ENCODE data around the gene CAVIN1. TPM values are rescaled to one million over a fixed set of nuclear protein-coding genes. Genes with fewer than 3 reads are reported as not detected.
A peak's percentile ranks its signal among the peaks of the same experiment; 100 is the strongest.
"Not testable (repeated sequence)": the region's sequence is repeated elsewhere in the genome, so short reads cannot be mapped to it uniquely, and the experiment has no call there.

Gene CAVIN1
- total RNA-seq, 1 donor from 2014 or later: 205 TPM

GRCh38 chr17:42372142-42372541 lies 50.9 kb downstream of the CAVIN1 start:
- DNase-seq: no peak
- H3K4me1 ChIP-seq: peaks cover 66% of the 10 kb centered on the region
- intact Hi-C loops (cut with micrococcal nuclease): no loop called here
- no peak overlapping the region for H3K4me3 ChIP-seq
- no peaks in the 10 kb centered on the region for H3K9me3 ChIP-seq (replicated peaks)
- TF ChIP-seq CTCF (IDR thresholded peaks at IDR 0.05; ENCODE audit: borderline replicate concordance): no peak
- peaks cover 18% of the 10 kb centered on the region for H3K36me3 ChIP-seq
- no peaks in the 10 kb centered on the region for H3K27me3 ChIP-seq (ENCODE audit: low read depth)
- H3K27ac ChIP-seq (replicated peaks): no peak overlapping the region

DNA sequence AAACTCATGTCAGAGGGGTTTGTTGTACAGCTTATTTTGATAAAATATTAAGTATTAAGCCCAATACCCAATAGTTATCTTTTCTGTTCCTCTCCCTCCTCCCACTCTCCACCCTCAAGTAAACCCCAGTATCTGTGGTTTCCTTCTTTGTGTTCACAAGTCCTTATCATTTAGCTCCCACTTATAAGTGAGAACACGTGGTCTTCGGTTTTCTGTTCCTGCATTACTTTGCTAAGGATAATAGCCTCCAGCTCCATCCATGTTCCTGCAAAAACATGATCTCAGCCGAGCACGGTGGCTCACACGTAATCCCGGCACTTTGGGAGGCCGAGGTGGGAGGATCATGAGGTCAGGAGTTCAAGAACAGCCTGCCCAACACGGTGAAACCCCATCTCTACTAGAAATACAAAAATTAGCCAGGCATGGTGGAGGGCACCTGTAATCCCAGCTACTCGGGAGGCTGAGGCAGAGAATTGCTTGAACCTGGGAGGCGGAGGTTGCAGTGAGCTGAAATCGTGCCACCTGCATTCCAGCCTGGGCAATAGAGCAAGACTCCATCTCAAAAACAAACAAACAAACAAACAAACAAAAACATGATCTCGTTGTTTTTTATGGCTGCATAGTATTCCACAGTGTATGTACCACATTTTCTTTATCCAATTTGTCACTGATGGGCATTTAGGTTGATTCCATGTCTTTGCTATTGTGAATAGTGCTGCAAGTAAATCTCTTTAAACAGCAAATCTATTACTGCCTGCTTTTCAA lies 54.1 kb downstream of the CAVIN1 start:
- H3K9me3 ChIP-seq (replicated peaks); H3K27me3 ChIP-seq (ENCODE audit: low read depth); H3K4me3 ChIP-seq; H3K27ac ChIP-seq (replicated peaks); intact Hi-C loops (cut with micrococcal nuclease); DNase-seq: not testable (repeated sequence)
- Histone ChIP-seq H3K4me1 (peaks cover 68% of the 10 kb centered on the region), H3K36me3 (peaks cover 18% of the 10 kb centered on the region)

- H3K27me3 ChIP-seq (ENCODE audit: low read depth); intact Hi-C loops (cut with micrococcal nuclease); H3K27ac ChIP-seq (replicated peaks); H3K9me3 ChIP-seq (replicated peaks); DNase-seq; H3K4me3 ChIP-seq: not testable (repeated sequence)
- peaks cover 18% of the 10 kb centered on the region for H3K36me3 ChIP-seq
- peaks cover 70% of the 10 kb centered on the region for H3K4me1 ChIP-seq
Observed at GRCh38 chr17:42368310-42368709, 54.7 kb downstream of the CAVIN1 start.

DNA sequence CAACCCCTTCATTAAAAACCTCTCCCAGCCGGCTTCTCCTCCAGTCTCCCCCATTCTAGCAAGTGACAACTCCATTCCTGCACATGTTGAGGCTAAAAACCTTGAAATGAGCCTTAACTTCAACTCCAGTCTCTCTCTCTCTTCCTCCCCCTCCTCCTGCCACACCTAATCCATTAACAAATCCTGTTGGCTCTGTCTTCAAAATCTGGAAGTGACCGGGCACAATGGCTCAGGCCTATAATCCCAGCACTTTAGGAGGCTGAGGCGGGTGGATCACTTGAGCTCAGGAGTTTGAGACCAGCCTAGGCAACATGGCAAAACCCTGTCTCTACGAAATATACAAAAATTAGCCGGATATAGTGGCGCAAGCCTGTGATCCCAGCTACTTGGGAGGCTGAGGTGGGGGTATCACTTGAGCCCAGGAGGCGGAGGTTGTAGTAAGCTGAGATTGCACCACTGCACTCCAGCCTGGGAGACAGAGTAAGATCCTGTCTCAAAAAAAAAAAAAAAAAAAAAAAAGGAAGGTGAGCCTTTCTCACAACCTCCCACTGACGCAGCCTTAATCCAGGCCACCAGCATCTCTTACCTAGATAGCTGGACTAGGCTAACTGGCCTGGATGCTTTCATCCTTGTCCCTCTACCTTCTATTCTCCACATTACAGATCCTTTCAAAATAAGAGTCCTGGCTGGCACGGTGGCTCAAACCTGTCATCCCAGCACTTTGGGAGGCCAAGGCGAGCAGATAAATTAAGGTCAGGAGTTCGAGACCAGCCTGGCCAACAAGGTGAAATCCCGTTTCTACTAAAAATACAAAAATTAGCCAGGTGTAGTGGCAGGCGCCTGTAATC lies 56.7 kb downstream of the CAVIN1 start:
- H3K36me3 ChIP-seq; H3K27me3 ChIP-seq (ENCODE audit: low read depth); DNase-seq; H3K27ac ChIP-seq (replicated peaks); H3K4me3 ChIP-seq; intact Hi-C loops (cut with micrococcal nuclease); H3K9me3 ChIP-seq (replicated peaks): not testable (repeated sequence)
- peaks cover 89% of the 10 kb centered on the region for H3K4me1 ChIP-seq

DNA sequence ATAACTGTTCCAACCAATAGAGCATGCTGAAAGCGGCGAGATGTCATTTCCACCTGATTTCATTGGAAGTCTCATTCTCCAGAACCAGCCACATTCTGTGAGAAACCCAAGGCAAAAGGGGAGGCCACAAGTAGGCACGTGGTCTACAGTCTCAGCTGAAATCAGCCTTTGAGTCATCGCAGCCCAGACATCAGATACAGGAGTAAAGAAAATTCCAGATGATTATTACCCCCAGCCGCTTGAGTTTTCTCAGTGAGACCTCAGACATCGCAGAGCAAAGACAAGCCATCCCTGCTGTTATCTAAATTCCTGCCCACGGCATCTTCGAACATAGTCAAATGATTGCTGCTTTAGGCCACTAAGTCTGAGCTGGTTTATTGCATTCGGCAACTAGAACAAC lies 57.9 kb downstream of the CAVIN1 start:
- no peak overlapping the region for H3K27ac ChIP-seq (replicated peaks)

GRCh38 chr17:42363767-42364585 lies 59.1 kb downstream of the CAVIN1 start:
- H3K27ac ChIP-seq (replicated peaks): peak overlapping the region; percentile 75
- no peak for DNase-seq
- no peak overlapping the region for H3K4me3 ChIP-seq
- TF ChIP-seq CTCF (IDR thresholded peaks at IDR 0.05; ENCODE audit: borderline replicate concordance): no peak
- H3K27me3 ChIP-seq (ENCODE audit: low read depth): no peaks in the 10 kb centered on the region
- peaks cover 99% of the 10 kb centered on the region for H3K4me1 ChIP-seq
- H3K36me3 ChIP-seq: no peaks in the 10 kb centered on the region
- no peaks in the 10 kb centered on the region for H3K9me3 ChIP-seq (replicated peaks)
- intact Hi-C loops (cut with micrococcal nuclease): no loop called here

More for the DNA sequence above, 57.9 kb downstream of the CAVIN1 start:
- no peak for TF ChIP-seq CTCF (IDR thresholded peaks at IDR 0.05; ENCODE audit: borderline replicate concordance)
- Histone ChIP-seq H3K36me3 (peaks cover 3% of the 10 kb centered on the region), H3K9me3 (replicated peaks) (no peaks in the 10 kb centered on the region), H3K27me3 (ENCODE audit: low read depth) (no peaks in the 10 kb centered on the region), H3K4me1 (peaks cover 93% of the 10 kb centered on the region), H3K4me3 (no peak overlapping the region)
- intact Hi-C loops (cut with micrococcal nuclease): no loop called here
- no peak for DNase-seq
